NCI-H187 (cell line): Measurements from ENCODE around the gene CAMTA1.
A peak's percentile ranks its signal among the peaks of the same experiment; 100 is the strongest.
"Not testable (repeated sequence)": the region's sequence is repeated elsewhere in the genome, so short reads cannot be mapped to it uniquely, and the experiment has no call there.

Experiments
- DNase-seq, 2 experiments: peaks; one replicate each; lab custom pipeline; 2025; lab: John Stamatoyannopoulos, UW

CAMTA1 gene

DNA sequence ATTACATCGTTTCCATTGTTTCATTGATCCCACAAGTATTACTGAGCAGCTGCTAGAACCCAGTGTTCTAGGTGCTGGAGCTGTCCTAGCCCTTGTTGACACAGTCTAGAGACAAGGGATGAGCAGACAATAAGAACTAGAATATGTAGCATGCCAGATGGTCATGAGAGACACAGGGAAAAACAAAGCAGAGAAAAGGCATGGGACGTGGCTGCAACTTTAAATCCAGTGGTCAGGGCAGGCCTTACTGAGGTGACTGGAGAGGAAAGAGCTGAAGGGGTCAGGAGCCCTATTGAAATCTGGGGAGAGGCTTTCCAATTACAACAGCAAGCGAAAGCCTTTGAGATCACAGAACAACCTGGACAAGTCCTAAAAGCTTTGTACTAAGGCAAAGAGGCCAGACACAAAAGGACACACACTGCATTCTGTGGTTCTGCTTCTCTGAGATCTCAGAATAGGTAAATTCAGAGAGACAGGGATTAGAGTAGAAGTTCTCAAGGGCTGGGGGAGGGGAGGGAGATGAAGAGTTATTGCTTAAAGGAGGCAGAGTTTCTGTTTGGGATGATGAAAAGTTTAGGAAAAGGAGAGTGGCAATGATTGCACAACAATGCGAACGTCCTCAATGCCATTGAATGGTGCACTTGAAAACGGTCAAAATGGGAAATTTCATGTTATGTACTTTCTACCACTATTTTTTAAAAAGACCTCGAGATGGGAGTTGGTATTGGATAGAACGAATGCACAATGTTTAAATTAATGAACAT is 518.5 kb downstream of the CAMTA1 start:
- DNase-seq: no peak

DNA sequence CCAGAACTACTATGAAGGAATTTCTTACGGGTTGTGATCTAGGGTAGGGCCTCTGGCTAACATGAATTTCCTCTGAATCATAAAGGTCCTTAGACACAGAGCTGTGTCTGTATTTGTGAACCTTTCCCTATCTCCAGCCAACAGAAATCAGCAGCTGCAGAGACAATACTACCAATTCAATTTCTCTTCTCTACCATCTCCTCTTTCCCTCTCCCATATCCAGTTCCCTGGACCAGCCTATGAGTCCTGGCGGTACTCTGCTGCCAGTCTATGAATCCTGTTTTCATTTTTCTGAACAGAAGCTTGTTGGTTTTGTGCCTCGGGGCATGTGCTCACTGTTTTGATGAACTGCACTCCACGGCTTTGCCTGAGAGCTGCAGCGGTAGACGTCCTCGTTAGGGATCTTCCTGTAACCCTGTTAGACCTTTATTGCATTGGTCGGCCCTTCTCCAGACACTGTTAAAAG is 527.9 kb downstream of the CAMTA1 start:
- DNase-seq: no peak

DNA sequence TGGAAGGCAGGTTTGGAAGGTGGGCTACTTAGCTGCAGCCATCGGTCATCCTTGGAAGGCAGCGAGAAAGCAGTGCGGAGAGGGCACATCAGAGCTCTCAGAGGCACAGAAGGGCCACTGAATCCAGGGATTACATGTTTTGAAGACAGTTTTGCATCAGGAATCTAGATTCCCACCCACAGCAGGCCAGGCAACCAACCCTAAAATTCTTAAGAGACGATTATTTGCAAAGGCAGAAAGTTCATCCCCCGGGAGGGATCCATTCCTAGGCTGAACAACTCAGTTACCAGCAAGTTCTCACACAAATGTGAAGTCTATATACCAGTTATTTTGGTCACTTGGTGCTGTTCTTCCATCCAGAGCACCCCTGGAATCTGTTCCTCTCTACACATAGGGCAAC is 528.6 kb downstream of the CAMTA1 start:
- no peak for DNase-seq

DNA sequence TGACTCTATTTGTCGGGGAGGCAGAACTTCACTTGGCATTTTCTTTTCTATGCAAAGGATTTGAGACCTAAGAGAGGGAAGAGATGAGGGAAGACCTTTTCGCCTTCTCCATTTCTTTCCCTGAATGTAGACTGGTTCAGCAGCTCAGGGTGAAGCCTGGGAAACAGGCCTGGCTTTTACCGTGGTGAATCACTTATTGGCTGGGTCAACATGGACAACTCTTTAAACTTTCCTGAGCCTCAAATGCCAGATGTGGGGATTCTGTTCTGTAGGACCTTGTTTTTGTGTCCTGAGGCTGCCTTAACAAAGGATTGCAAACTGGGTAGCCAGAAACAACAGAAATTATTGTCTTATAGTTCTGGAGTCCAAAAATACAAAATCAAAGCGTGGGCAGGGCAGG is 530.1 kb downstream of the CAMTA1 start:
- no peak for DNase-seq

DNA sequence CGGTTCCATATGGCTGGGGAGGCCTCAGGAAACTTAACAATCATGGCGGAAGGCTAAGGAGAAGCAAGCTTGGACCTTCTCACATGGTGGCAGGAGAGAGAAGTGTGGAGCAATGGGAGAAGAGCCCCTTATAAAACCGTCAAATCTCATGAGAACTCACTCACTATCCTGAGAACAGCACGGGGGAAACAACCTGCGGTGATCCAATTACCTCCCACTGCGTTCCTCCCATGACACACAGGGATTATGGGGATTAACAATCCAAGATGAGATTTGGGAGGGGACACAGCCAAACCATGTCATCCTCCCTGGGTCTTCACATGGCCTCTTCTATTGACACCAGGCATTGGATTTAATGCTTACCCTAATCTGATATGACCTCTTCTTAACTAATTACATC is 530.7 kb downstream of the CAMTA1 start:
- no peak for DNase-seq

DNA sequence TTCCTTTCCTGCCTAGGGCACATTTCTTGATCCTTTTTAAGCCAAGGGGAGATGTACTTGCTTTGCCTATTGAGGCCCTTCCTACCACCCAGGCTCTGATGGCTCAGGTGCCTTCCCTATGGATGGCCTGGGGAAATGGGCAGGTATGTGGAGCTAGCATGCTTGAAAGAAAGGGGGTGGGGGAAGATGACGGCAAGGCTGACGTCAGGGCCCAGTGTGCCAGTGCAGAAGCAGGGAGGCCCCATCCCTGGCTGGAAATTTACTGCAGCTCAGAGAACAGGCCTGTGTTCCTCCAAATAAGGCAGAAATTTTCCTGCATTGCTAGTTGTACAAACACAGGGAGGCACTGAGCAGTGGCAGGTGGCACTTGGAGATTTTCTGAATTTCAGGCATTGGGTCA is 532.6 kb downstream of the CAMTA1 start:
- DNase-seq: no peak

DNA sequence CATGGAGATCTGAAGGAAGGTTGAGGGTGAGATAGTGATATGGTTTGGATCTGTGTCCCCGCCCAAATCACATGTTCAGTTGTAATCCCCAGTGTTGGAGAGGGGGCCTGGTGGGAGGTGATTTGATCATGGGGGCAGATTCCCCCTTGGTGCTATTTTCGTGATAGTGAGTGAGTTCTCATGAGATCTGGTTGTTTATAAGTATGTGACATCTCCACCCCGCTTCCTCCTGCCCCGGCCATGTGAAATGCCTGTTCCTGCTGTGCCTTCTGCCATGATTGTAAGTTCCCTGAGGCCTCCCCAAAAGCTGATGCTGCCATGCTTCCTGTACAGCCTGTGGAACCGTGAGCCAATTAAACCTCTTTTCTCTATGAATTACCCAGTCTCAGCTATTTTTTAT is 533.9 kb downstream of the CAMTA1 start:
- no peak for DNase-seq

DNA sequence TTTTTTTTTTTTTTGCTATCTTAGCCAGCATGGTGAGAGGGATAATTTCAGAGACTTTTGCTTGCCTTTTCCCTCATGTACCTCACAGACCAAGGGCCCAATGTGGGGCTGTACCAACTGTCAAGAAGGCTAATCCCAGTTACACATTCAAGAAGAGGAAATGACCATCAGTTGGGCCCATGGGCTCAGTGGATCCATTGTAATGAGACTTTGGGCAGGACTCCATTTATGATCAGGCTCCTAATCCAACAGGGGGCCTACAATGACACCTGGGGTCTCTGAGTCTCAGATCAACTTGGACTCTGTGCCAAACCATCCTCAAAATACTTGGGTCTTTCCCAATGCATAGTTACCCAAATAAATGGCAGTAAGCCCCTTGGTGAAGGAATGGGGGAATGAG is 535.4 kb downstream of the CAMTA1 start:
- no peak for DNase-seq

DNA sequence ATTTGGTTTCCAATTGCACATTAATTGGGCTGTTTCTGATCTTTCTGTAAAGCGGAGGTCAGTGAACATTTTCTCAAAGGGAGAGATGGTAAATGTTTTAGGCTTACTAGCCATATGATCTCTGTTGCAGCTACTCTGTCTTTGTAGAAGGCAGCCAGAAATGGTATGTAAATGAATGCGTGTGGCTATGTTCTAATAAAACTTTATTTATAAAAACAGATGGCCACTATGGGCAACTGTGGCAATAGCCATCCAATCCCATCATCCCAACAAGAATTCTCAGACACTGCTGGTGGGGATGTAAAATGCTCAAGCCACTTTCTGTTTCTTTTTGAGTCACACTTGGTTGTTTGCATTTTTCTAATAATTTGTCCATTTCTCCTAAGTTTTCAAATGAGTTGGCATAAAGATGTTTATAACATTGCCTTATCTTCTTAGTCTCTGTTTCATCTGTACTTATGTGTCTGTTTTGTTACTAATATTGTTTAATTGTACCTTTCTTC is 537.1 kb downstream of the CAMTA1 start:
- DNase-seq: no peak

DNA sequence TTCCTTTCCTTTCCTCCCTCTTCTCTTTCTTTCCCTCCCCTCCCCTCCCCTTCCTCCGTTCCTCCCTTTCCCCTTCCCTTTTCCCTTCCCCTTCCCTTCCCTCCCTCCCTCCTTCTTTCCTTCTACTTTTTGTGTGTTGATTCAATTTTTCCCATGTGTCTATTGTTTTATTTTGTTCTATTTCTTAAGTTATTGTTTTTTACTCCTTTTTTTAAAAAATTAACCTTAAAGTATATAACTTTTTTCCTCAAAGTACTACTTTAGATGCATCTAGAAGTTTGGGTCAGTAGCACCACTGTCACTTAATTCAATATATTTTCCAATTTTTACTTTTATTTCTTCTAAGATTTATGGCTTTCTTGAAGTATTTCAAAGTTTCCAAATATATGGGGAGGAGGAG is 537.7 kb downstream of the CAMTA1 start:
- DNase-seq: no peak

DNA sequence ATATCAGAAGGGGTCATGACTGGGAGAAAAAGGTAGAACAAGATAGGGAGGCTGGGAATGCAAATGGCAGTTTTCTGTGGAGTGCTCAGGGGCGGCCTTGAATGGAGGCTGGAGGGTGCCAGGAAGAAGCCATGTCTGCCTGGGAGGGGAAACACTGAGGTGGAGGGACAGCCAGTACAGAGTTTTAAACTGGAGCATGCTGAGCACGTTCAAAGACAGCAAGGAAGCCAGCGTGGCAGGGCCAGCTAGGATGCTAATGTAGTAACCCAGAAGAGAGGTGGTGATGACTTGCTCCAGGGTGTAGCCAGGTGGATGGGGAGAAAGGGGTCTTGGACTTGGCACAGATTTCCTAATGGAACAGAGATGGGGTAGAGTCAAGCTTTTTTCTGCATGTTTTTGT is 540.0 kb downstream of the CAMTA1 start:
- DNase-seq: no peak

DNA sequence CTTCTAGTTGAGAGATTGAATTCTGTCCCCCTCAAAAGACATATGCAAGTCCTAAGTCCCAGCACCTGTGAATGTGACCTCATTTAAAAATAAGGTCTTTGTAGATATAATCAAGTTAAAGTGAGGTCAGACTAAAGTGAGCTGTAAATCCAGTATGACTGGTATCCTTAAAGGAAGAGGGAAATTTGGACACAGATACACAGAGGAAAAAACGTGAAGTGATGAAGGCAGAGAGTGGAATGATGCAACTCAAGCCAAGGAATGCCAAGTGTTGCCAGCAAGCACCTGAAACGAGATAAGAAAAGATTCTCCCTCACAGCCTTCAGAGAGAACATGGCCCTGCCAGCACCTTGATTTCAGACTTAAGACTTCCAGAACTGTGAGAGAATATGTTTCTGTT is 541.1 kb downstream of the CAMTA1 start:
- no peak for DNase-seq

DNA sequence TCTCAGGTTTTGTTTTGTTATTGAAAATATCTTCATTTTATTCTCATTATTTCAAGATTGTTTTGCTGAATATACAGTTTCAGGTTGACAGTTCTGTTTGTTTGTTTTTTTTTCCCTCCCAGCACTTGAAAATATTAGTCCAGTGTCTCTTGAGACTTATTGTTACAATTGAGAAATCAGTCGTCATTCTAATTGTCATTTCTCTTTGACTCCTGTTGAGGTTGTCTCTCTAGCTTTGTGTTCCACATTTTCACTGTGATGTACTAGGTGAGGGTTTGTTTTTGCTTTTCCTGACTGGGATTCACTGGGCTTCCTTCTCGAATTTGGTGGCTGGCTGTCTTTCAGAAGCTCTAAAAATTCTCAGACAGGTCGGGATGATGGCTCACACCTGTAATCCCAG is 542.6 kb downstream of the CAMTA1 start:
- DNase-seq: no peak

DNA sequence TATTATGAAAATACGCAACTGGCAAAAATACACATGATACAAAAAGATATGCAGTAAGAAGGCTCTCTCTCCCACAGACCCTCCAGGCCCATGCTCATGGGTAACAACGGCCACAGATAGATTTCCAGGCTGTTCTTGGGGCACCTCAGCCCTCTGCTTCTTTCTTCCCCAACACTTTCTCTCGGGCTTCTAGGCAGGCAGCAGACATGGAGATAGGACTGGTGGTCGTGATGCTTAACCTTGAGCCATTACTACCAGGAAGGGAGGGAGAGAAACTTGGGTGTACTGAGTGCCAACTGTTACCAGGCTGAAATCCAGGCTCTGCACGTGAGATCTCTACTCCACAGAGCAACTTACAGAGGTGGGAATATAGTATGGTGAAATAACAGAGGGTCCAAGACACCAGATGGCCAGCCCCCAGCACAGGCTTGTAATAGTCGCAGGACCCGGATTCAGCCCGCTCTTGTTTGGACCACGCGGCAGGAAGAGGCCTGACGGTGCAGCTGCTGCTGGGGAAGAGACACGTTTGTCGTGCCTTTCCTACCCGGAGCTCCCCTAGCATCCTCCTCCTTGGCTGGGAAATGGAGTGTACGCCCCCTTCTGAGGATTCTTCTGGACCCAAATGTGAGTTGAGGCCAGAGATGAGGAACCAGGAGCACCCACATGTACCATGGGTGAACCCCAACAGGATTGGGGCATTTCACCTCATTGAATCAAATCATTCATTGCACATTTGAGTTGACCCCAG is 544.8 kb downstream of the CAMTA1 start:
- DNase-seq: no peak

DNA sequence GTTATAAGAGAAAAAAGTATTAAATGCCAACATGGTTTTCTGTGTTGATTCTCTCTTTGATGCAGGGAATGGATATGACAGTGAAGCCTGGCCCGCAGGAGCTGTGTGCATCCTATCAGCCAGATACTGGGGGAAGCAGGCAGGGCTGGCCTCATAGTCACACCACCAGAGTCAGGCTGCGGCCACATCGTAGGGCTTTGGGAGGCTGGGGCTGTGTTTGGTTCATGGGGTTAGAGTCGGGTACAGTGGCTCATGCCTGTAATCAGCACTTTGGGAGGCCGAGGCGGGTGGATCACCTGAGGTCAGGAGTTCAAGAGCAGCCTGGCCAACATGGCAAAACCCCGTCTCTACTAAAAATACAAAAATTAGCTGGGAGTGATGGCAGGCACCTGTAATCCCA is 545.5 kb downstream of the CAMTA1 start:
- not testable (repeated sequence) for DNase-seq

DNA sequence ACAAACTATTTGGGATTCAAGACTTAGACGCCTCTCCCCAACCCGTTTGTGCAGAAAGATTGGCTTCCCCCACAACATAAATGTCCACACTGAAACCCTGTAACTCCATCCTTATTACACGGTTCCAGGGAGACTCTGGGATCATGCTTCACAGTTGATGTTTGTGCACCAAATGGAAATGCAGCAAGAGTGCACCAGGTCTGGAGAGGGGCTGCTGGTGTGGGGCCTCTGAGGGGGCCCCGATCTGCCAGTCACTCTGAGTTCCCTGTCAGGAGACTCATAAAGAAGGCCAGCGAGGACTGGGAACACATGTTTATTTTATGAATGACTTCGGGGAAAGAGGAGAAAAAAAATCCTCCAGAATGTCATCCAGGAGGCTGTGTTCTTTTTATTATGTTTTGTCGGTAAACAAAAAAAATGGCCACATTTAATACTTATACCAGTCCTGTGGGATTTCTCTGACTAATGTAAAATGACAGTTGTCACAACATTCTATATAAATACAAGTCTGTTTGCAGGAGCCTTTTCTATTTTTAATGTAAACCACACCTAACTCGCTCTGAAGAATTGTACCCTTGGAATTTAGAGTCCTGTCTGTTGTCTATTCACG is 546.8 kb downstream of the CAMTA1 start:
- DNase-seq: no peak

DNA sequence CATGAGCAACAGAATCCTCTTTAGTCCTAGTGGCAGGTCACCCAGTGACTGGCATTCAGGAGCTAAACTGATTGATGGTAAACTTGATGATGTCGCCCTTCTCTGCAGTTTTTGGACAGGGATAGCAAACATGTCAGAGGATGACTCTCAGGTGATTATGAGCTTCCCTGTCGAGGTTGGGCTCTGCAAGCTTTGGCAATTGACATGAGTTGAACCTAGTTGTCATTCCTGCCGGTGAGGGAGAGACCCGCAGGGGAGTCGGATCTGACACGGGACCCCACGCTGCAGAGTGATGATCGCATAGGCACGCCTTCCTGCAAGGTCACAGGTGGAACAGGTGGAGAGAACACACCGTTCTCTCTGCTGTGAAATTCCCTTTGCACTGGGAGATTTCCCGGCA is 547.8 kb downstream of the CAMTA1 start:
- no peak for DNase-seq

DNA sequence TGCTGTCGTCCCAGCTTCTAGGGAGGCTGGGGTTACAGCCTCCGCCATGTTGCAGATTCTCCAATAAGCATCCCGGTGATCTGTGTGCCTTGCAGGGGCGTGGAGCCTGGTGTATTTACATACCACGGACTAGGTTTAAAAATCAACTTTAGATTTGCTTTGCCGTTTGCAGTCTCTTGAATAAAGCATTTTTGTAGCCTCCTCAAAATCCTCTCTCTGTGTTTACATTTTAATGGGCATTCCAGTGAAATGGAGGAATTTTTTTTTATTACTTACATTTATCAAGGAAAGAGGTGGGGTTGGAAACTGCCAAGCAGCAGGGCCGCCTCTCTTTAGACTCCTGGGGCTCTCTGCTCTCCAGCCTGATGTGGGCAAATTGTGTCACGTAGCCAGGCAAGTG is 548.4 kb downstream of the CAMTA1 start:
- DNase-seq: no peak

DNA sequence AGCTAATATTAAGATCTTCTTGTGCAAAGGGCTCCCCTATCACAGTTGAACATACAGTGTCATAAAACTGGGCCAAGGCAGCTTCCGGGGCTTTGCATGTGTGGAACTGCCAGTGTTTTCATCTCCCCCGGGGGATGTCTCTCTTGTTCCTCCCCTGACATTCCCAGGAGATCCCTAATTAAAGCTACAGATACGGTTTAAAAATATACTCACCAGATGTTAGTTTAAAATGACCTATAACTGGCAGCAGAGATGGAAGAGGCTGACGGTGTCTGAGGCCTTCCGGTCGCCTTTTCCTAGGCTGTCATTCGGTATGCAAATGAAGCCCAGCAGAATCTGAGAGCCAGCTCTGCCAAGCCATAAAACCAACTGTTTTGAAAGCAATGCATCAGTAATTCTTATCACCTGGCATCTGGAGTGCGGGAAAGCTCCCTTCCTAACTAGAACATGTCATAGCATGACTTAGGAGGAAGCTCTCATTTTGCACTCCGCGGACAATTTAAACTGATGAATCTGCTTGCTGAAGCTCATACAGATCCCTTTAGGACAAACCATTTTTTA is 549.3 kb downstream of the CAMTA1 start:
- DNase-seq: peak; percentile 64 to 75

DNA sequence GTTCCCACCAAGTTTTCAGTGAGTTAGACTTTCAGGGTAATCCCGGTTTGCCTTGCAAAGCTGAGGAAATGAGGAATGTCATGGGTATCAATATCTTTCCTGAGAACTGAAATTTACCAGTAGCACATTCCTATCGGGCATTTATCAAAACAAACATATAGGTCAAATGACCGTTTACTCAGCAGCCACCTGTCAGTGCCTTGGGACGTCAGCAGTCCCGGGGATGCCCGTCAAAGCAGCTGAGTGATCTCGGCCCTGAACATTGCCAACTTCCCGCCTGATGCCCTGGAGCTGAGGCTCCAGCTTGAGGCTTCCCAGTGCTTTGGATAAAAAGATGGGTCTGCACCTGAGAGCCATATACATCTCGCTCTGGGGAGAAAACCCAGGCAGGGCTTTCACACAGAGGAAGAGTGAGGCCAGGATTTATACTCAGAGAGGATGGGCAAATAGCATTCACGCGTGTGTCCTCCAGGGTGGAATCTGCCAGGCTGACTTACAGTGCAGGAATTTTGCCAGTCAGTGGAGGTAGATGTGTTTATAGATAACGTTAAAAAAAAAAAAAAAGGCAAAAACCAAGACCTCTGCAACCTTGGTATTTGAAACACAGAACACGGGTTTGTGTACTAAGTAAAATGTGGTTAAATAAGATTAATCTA is 550.1 kb downstream of the CAMTA1 start:
- DNase-seq: no peak

DNA sequence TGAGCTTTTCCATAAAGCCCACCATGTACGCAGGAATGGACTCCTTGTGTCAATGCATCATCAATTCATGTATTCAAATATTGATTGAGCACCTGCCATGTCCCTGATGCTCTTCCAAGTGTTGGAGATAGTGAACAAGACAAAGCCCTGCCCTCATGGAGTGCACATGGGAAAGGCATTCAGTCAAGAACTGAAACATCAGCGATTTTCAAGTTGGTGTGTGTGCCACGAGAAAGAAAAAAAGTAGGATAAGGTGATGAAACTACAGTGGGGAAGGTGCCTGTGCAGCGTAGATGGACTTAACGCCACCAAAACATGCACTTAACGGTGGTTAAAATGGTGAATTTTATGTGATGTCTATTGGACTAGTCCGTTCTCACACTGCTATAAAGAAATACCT is 553.2 kb downstream of the CAMTA1 start:
- DNase-seq: no peak

DNA sequence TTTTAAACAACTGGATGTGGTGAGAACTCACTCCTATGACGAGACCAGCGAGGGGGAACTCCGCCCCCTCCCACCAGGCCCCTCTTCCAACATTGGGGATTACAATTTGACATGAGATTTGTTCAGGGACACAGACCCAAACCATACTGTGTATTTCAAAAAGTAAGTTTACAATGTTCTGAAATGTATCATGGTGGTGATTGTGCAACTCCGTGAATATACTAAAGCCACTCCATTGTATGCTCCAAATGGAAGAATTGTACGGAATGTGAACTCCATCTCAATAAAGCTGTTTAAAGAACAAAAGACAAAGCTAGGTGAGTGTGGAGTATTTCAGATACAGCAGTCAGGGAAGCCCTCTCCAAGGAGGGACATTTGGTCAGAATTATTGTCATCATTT is 553.8 kb downstream of the CAMTA1 start:
- DNase-seq: no peak
